Activated CD4-positive, alpha-beta T cell treated with anti-CD3 and anti-CD28 coated beads, Interleukin-2, amount 50 U/mL, for 1 hour (primary cell): ENCODE data around the gene DOCK11.

ENCODE experiments used
- DNase-seq: peaks from one replicate; pipeline ENCODE4 v3.0.0-alpha.2; 2020

Gene DOCK11

GRCh38 chrX:118534716-118535493, 39.3 kb downstream of the DOCK11 start:
- no peak for DNase-seq

GRCh38 chrX:118536204-118536603, 40.6 kb downstream of the DOCK11 start:
- no peak for DNase-seq

- peak; percentile 41 for DNase-seq
These were observed 41.3 kb downstream of the DOCK11 start for GRCh38 chrX:118536687-118537461.

- no peak for DNase-seq
These were observed 42.8 kb downstream of the DOCK11 start for GRCh38 chrX:118538386-118538785.

GRCh38 chrX:118540342-118540741, 44.7 kb downstream of the DOCK11 start:
- DNase-seq: no peak

GRCh38 chrX:118541482-118541881, 45.9 kb downstream of the DOCK11 start:
- no peak for DNase-seq

- DNase-seq: no peak
These were observed 49.9 kb downstream of the DOCK11 start for GRCh38 chrX:118545510-118545909.

GRCh38 chrX:118548841-118549240, 53.2 kb downstream of the DOCK11 start:
- no peak for DNase-seq

GRCh38 chrX:118550792-118551191, 55.2 kb downstream of the DOCK11 start:
- no peak for DNase-seq

GRCh38 chrX:118551426-118551825, 55.8 kb downstream of the DOCK11 start:
- no peak for DNase-seq

GRCh38 chrX:118552121-118552900, 56.7 kb downstream of the DOCK11 start:
- DNase-seq: no peak

GRCh38 chrX:118553042-118553710, 57.6 kb downstream of the DOCK11 start:
- no peak for DNase-seq

GRCh38 chrX:118554511-118554910, 58.9 kb downstream of the DOCK11 start:
- no peak for DNase-seq

- DNase-seq: no peak
These were observed 63.3 kb downstream of the DOCK11 start for GRCh38 chrX:118558926-118559325.

- DNase-seq: no peak
These were observed 64.9 kb downstream of the DOCK11 start for GRCh38 chrX:118560489-118560888.

- no peak for DNase-seq
These were observed 67.1 kb downstream of the DOCK11 start for GRCh38 chrX:118562582-118563164.

GRCh38 chrX:118564498-118564897, 68.9 kb downstream of the DOCK11 start:
- DNase-seq: no peak

- DNase-seq: no peak
These were observed 70.2 kb downstream of the DOCK11 start for GRCh38 chrX:118565853-118566252.

GRCh38 chrX:118566359-118566758, 70.7 kb downstream of the DOCK11 start:
- DNase-seq: no peak

GRCh38 chrX:118569676-118570075, 74.1 kb downstream of the DOCK11 start:
- no peak for DNase-seq

- no peak for DNase-seq
These were observed 74.6 kb downstream of the DOCK11 start for GRCh38 chrX:118570209-118570608.

GRCh38 chrX:118571836-118572235, 76.2 kb downstream of the DOCK11 start:
- DNase-seq: no peak

- DNase-seq: no peak
These were observed 79.1 kb downstream of the DOCK11 start for GRCh38 chrX:118574666-118575065.
